Motor neuron (in vitro differentiated cells): ENCODE results near the gene SHLD2. TPM values are rescaled to one million over a fixed set of nuclear protein-coding genes. Genes with fewer than 3 reads are reported as not detected.

Experiments
- ATAC-seq, 8 experiments: fragments of 200-7000 bp; cut with Tn5 transposase; replicated peaks in 6 of 8; 2 replicates each; pipeline ENCODE4 v1.8.0; 2021; ENCODE audit warnings: mild to moderate bottlenecking in 8 of 8, moderate library complexity in 8 of 8
- H3K27ac ChIP-seq, 2 donors: fragments of 250-450 bp; sonication (Bioruptor Pico); 2 replicates each; pipeline ENCODE4 v1.9.0; 2021; ENCODE audit warnings: antibody characterized with exemption in 2 of 2, mild to moderate bottlenecking in 2 of 2, moderate library complexity in 1 of 2
- H3K4me1 ChIP-seq, 2 donors: fragments of 250-450 bp; sonication (Bioruptor Pico); replicated peaks in 1 of 2; 2 replicates each; pipeline ENCODE4 v1.6.1; 2021; ENCODE audit warnings: antibody characterized with exemption in 2 of 2, mild to moderate bottlenecking in 2 of 2, moderate library complexity in 1 of 2
- H3K4me3 ChIP-seq, 5 donors: fragments of 250-450 bp; sonication (Bioruptor Pico); 2 replicates each; pipeline ENCODE4 v1.9.0; 2021; ENCODE audit warnings: antibody characterized with exemption in 5 of 5, mild to moderate bottlenecking in 5 of 5, moderate library complexity in 4 of 5
- WGBS, 10 experiments: fragments of 450-650 bp; shearing (Covaris generic); methylation state at CpG; one replicate each; pipeline ENCODE4 v1.0.0; 2022; 5-methylcytosine and 5-hydroxymethylcytosine counted together
- in situ Hi-C, 9 experiments: fragments of 400-800 bp; cut with MboI; loops; one replicate each; pipeline ENCODE4 v1.15.0; 2021; ENCODE audit warnings: low sequenced_read_pairs in 9 of 9, low pct_unique_long_range_greater_than_20kb in 2 of 9; ENCODE audit not compliant: unreplicated experiment in 9 of 9
- total RNA-seq, 8 experiments: library from RNA; unstranded; fragments of 300-600 nt; gene quantifications; 2 replicates each; pipeline versions ENCODE4 v1.2.3 to v1.2.4, GENCODE V29; 2022

The SHLD2 gene
- total RNA-seq: 10 to 100 TPM; 12.5 to 37.2 (median 18.3) TPM

- in situ Hi-C loops: no loop called here
- Histone ChIP-seq H3K4me3 (peak within 1 kb of the TSS; percentile 61 to 96 (median 74)), H3K4me1 (peaks cover 6 to 15% of the 10 kb centered on the region in 2 donors), H3K27ac (peak within 1 kb of the TSS; percentile 89 to 90)
- peak; percentile 49 to 71 (median 62) for ATAC-seq
- WGBS, 10 experiments: 0% methylated on average over 6 of the region's 111 CpGs; no CpG with 5 or more reads in 9 of the 10 experiments
Measured at GRCh38 chr10:87094373-87095235, at the start of gene SHLD2, which contains the start of gene GLUD1. Gene SHLD2 (plus strand): TSS chr10:87095206. CDS start chr10:87151355, 56,149 bp downstream. Gene GLUD1 (minus strand): TSS chr10:87094843. CDS start chr10:87094769, 74 bp downstream.

- ATAC-seq: peak in 1 of 8 experiments; percentile 1
- Histone ChIP-seq H3K4me3 (no peak overlapping the region), H3K4me1 (no peaks in the 10 kb centered on the region), H3K27ac (no peak overlapping the region)
- in situ Hi-C loops: no loop called here
- WGBS, 10 experiments: 80 to 100% (median 96%) methylated on average over 1 to 6 of the region's 6 CpGs; no CpG with 5 or more reads in 1 of the 10 experiments
Measured at GRCh38 chr10:87045434-87045938, 49.5 kb upstream of the SHLD2 start.

- WGBS, 10 experiments: 17 to 100% (median 89%) methylated on average over 1 to 3 of the region's 3 CpGs; no CpG with 5 or more reads in 2 of the 10 experiments
- no peak overlapping the region for H3K27ac ChIP-seq
- peak in 2 of 8 experiments; percentile 1 to 85 for ATAC-seq
- in situ Hi-C loops: loop anchor here in 2 of 9 experiments (25.0 kb wide), 1 partner anchor 116 kb away; no protein-coding TSS in a partner anchor
- H3K4me3 ChIP-seq: no peak overlapping the region
- H3K4me1 ChIP-seq: no peaks in the 10 kb centered on the region
Measured at GRCh38 chr10:87053111-87053510, 41.9 kb upstream of the SHLD2 start.

GRCh38 chr10:87053577-87054181 lies 41.3 kb upstream of the SHLD2 start:
- in situ Hi-C loops: loop anchor here in 2 of 9 experiments (25.0 kb wide), 1 partner anchor 116 kb away; no protein-coding TSS in a partner anchor
- no peaks in the 10 kb centered on the region for H3K4me1 ChIP-seq
- H3K4me3 ChIP-seq: no peak overlapping the region
- 61 to 100% (median 95%) methylated on average over 2 to 6 of the region's 7 CpGs; no CpG with 5 or more reads in 2 of the 10 experiments for WGBS, 10 experiments
- peak in 1 of 8 experiments; percentile 12 for ATAC-seq
- H3K27ac ChIP-seq: no peak overlapping the region

GRCh38 chr10:87054373-87055295 lies 40.4 kb upstream of the SHLD2 start:
- no peak overlapping the region for H3K27ac ChIP-seq
- H3K4me1 ChIP-seq: no peaks in the 10 kb centered on the region
- 75 to 100% (median 85%) methylated on average over 1 to 5 of the region's 7 CpGs for WGBS, 10 experiments
- ATAC-seq: peak in 4 of 8 experiments; percentile 11 to 68 (median 60)
- in situ Hi-C loops: loop anchor here in 2 of 9 experiments (25.0 kb wide), 1 partner anchor 117 kb away; no protein-coding TSS in a partner anchor
- no peak overlapping the region for H3K4me3 ChIP-seq

- WGBS, 10 experiments: 13 to 100% (median 64%) methylated on average over 1 of the region's 1 CpG; no CpG with 5 or more reads in 4 of the 10 experiments
- no peaks in the 10 kb centered on the region for H3K4me1 ChIP-seq
- ATAC-seq: peak in 1 of 8 experiments; percentile 40
Measured at GRCh38 chr10:87058171-87058570, 36.8 kb upstream of the SHLD2 start.

GRCh38 chr10:87059401-87059800 lies 35.6 kb upstream of the SHLD2 start:
- Histone ChIP-seq H3K4me1 (no peaks in the 10 kb centered on the region), H3K27ac (no peak overlapping the region), H3K4me3 (no peak overlapping the region)
- in situ Hi-C loops: loop anchor here in 2 of 9 experiments (25.0 kb wide), 1 partner anchor 122 kb away; no protein-coding TSS in a partner anchor
- no peak for ATAC-seq
- WGBS, 10 experiments: 80 to 100% (median 100%) methylated on average over 1 of the region's 1 CpG; no CpG with 5 or more reads in 3 of the 10 experiments

More at GRCh38 chr10:87058171-87058570, 36.8 kb upstream of the SHLD2 start:
- Histone ChIP-seq H3K4me3 (no peak overlapping the region), H3K27ac (no peak overlapping the region)
- in situ Hi-C loops: loop anchor here in 2 of 9 experiments (25.0 kb wide), 1 partner anchor 121 kb away; no protein-coding TSS in a partner anchor

GRCh38 chr10:87060280-87060928 lies 34.6 kb upstream of the SHLD2 start:
- ATAC-seq: no peak
- Histone ChIP-seq H3K4me1 (no peaks in the 10 kb centered on the region), H3K4me3 (no peak overlapping the region), H3K27ac (no peak overlapping the region)
- 89 to 100% (median 94%) methylated on average over 2 to 6 of the region's 6 CpGs for WGBS, 10 experiments
- in situ Hi-C loops: loop anchor here in 2 of 9 experiments (25.0 kb wide), 1 partner anchor 123 kb away; no protein-coding TSS in a partner anchor

- H3K4me3 ChIP-seq: no peak overlapping the region
- H3K27ac ChIP-seq: no peak overlapping the region
- in situ Hi-C loops: loop anchor here in 2 of 9 experiments (25.0 kb wide), 1 partner anchor 127 kb away; no protein-coding TSS in a partner anchor
- no peaks in the 10 kb centered on the region for H3K4me1 ChIP-seq
- 4 to 80% (median 67%) methylated on average over 1 to 4 of the region's 5 CpGs; no CpG with 5 or more reads in 3 of the 10 experiments for WGBS, 10 experiments
- peak; percentile 37 to 68 (median 56) for ATAC-seq
Measured at GRCh38 chr10:87064651-87065050, 30.4 kb upstream of the SHLD2 start.

- Histone ChIP-seq H3K27ac (no peak overlapping the region), H3K4me3 (no peak overlapping the region), H3K4me1 (no peaks in the 10 kb centered on the region)
- ATAC-seq: peak in 1 of 8 experiments; percentile 1
- in situ Hi-C loops: loop anchor here in 2 of 9 experiments (25.0 kb wide), 1 partner anchor 129 kb away; no protein-coding TSS in a partner anchor
- 83 to 100% (median 94%) methylated on average over 1 to 2 of the region's 2 CpGs; no CpG with 5 or more reads in 3 of the 10 experiments for WGBS, 10 experiments
Measured at GRCh38 chr10:87066178-87066577, 28.8 kb upstream of the SHLD2 start.

GRCh38 chr10:87066865-87067264 lies 28.1 kb upstream of the SHLD2 start:
- WGBS, 10 experiments: 80 to 100% (median 91%) methylated on average over 1 of the region's 1 CpG; no CpG with 5 or more reads in 6 of the 10 experiments
- Histone ChIP-seq H3K4me1 (no peaks in the 10 kb centered on the region), H3K27ac (no peak overlapping the region), H3K4me3 (no peak overlapping the region)
- peak in 1 of 8 experiments; percentile 3 for ATAC-seq
- in situ Hi-C loops: loop anchor here in 2 of 9 experiments (25.0 kb wide), 1 partner anchor 130 kb away; no protein-coding TSS in a partner anchor
